Kidney tubule cell (primary cell): Measurements from ENCODE around the gene XIRP2.
"Not testable (repeated sequence)": the region's sequence is repeated elsewhere in the genome, so short reads cannot be mapped to it uniquely, and the experiment has no call there.

Experiments used
- DNase-seq: peaks from one replicate; pipeline ENCODE4 v3.0.0-alpha.2; 2018; ENCODE audit warnings: low spot score

XIRP2 gene

GRCh38 chr2:166942377-166942776 is 54.1 kb downstream of the XIRP2 start:
- no peak for DNase-seq

- no peak for DNase-seq
These were observed 56.6 kb downstream of the XIRP2 start for GRCh38 chr2:166944909-166945308.

GRCh38 chr2:166957686-166958085 is 69.4 kb downstream of the XIRP2 start:
- peak; percentile 78 for DNase-seq

- DNase-seq, result no peak
These were observed 70.8 kb downstream of the XIRP2 start for GRCh38 chr2:166958986-166959481.

GRCh38 chr2:166959556-166959955 is 71.3 kb downstream of the XIRP2 start:
- no peak for DNase-seq

- no peak for DNase-seq
These were observed 72.5 kb downstream of the XIRP2 start for GRCh38 chr2:166960702-166961270.

- DNase-seq, result no peak
These were observed 73.7 kb downstream of the XIRP2 start for GRCh38 chr2:166961933-166962332.

GRCh38 chr2:166969486-166969885 is 81.2 kb downstream of the XIRP2 start:
- DNase-seq, result no peak

- DNase-seq, result peak; percentile 1
These were observed 83.7 kb downstream of the XIRP2 start for GRCh38 chr2:166972002-166972401.

GRCh38 chr2:166972418-166972817 is 84.1 kb downstream of the XIRP2 start:
- DNase-seq, result no peak

- DNase-seq, result no peak
These were observed 95.9 kb downstream of the XIRP2 start for GRCh38 chr2:166984188-166984587.

- DNase-seq, result no peak
These were observed 96.5 kb downstream of the XIRP2 start for GRCh38 chr2:166984797-166985196.

- DNase-seq, result no peak
These were observed 106.5 kb downstream of the XIRP2 start for GRCh38 chr2:166994588-166995336.

- no peak for DNase-seq
These were observed 108.2 kb downstream of the XIRP2 start for GRCh38 chr2:166996465-166996864.

- no peak for DNase-seq
These were observed 112.9 kb downstream of the XIRP2 start for GRCh38 chr2:167001165-167001564.

- DNase-seq, result no peak
These were observed 116.8 kb downstream of the XIRP2 start for GRCh38 chr2:167005096-167005495.

- no peak for DNase-seq
These were observed 124.9 kb downstream of the XIRP2 start for GRCh38 chr2:167013227-167013626.

GRCh38 chr2:167015806-167016205 is 127.5 kb downstream of the XIRP2 start:
- DNase-seq, result no peak

GRCh38 chr2:167017021-167017420 is 128.7 kb downstream of the XIRP2 start:
- DNase-seq, result no peak

- no peak for DNase-seq
These were observed 130.3 kb downstream of the XIRP2 start for GRCh38 chr2:167018590-167018989.

GRCh38 chr2:167028503-167028902 is 140.2 kb downstream of the XIRP2 start:
- DNase-seq, result no peak

- DNase-seq, result not testable (repeated sequence)
These were observed 146.7 kb downstream of the XIRP2 start for GRCh38 chr2:167034976-167035375.

- DNase-seq, result no peak
These were observed 160.5 kb downstream of the XIRP2 start for GRCh38 chr2:167048829-167049228.

- no peak for DNase-seq
These were observed 161.4 kb downstream of the XIRP2 start for GRCh38 chr2:167049659-167050058.
